Measurements from ENCODE around the gene SUCLA2. TPM values are rescaled to one million over a fixed set of nuclear protein-coding genes. Genes with fewer than 3 reads are reported as not detected.

SUCLA2 gene
- total and polyA plus RNA-seq, 4 donors: 14.9 to 44.3 (median 28.3) TPM

DNA sequence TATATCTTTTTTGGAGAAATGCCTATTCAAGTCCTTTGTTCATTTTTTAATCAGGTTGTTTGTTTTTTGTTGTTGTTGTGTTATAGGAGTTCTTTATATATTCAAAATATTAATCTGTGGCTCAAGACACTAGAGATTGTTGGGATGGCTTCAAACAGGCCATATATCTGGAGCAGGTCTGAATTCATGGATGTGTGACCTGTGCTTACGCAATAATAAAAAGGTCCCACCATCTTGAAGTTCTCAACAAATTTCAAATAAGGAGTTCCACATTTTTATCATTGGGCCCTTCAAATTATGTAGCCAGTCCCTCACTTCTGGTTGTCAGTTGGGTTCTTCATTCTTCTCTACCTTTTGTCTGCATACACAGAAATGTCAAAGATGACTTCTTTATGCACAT lies 18.7 kb upstream of the SUCLA2 start:
- Histone ChIP-seq H3K27me3 (ENCODE audit: control insufficient read depth in 3 of 3, insufficient read depth in 3 of 3, low read length in 2 of 3) (no peaks in the 10 kb centered on the region), H3K9ac (ENCODE audit: insufficient read depth in 1 of 2, low read length in 2 of 2) (no peak overlapping the region), H3K36me3 (ENCODE audit: control insufficient read depth in 4 of 4, insufficient read depth in 4 of 4, low read length in 4 of 4) (no peaks in the 10 kb centered on the region), H3K27ac (ENCODE audit: low read depth in 1 of 2, low read length in 1 of 2) (no peak overlapping the region), H3K9me3 (ENCODE audit: control insufficient read depth in 4 of 4, insufficient read depth in 3 of 4, low read length in 3 of 4) (no peaks in the 10 kb centered on the region), H3K4me3 (no peak overlapping the region), H3K4me1 (ENCODE audit: control insufficient read depth in 5 of 5, insufficient read depth in 5 of 5, low read length in 5 of 5) (no peaks in the 10 kb centered on the region)
- no peak for ATAC-seq (ENCODE audit: insufficient read depth, low FRiP score)
- DNase-seq: no peak
- WGBS, 2 donors: 0 to 100% methylated on average over 1 of the region's 1 CpG
- TF ChIP-seq, protein P1, sequence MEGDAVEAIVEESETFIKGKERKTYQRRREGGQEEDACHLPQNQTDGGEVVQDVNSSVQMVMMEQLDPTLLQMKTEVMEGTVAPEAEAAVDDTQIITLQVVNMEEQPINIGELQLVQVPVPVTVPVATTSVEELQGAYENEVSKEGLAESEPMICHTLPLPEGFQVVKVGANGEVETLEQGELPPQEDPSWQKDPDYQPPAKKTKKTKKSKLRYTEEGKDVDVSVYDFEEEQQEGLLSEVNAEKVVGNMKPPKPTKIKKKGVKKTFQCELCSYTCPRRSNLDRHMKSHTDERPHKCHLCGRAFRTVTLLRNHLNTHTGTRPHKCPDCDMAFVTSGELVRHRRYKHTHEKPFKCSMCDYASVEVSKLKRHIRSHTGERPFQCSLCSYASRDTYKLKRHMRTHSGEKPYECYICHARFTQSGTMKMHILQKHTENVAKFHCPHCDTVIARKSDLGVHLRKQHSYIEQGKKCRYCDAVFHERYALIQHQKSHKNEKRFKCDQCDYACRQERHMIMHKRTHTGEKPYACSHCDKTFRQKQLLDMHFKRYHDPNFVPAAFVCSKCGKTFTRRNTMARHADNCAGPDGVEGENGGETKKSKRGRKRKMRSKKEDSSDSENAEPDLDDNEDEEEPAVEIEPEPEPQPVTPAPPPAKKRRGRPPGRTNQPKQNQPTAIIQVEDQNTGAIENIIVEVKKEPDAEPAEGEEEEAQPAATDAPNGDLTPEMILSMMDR (IDR thresholded peaks at IDR 0.05; ENCODE audit: control extremely low read depth, extremely low read depth): no peak

DNA sequence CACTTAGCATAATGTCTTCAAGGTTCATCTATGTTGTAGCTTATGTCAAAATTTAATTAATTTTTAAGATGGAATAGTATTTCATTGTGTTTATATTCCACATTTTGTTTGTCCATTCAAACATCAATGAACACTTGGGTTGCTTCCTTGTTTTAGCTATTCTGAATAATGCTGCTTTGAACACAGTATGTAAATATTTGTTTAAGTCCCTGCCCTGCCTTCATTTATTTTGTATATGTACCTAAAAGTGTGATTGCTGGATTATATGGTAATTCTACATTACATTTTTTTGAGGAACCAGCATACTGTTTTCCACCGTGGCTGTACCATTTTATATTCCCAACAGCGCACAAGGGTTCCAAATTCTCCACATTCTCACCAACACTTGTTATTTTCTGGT lies 17.6 kb upstream of the SUCLA2 start:
- WGBS, 2 donors: 95 to 100% methylated on average over 2 of the region's 2 CpGs
- Histone ChIP-seq H3K4me1 (ENCODE audit: control insufficient read depth in 5 of 5, insufficient read depth in 5 of 5, low read length in 5 of 5) (no peaks in the 10 kb centered on the region), H3K36me3 (ENCODE audit: control insufficient read depth in 4 of 4, insufficient read depth in 4 of 4, low read length in 4 of 4) (no peaks in the 10 kb centered on the region), H3K27me3 (ENCODE audit: control insufficient read depth in 3 of 3, insufficient read depth in 3 of 3, low read length in 2 of 3) (no peaks in the 10 kb centered on the region), H3K27ac (ENCODE audit: low read depth in 1 of 2, low read length in 1 of 2) (no peak overlapping the region), H3K9me3 (ENCODE audit: control insufficient read depth in 4 of 4, insufficient read depth in 3 of 4, low read length in 3 of 4) (no peaks in the 10 kb centered on the region), H3K9ac (ENCODE audit: insufficient read depth in 1 of 2, low read length in 2 of 2) (no peak overlapping the region), H3K4me3 (no peak overlapping the region)
- ATAC-seq (ENCODE audit: insufficient read depth, low FRiP score) (no peak), DNase-seq (no peak)
- TF ChIP-seq, protein P1 (IDR thresholded peaks at IDR 0.05; ENCODE audit: control extremely low read depth, extremely low read depth): no peak

DNA sequence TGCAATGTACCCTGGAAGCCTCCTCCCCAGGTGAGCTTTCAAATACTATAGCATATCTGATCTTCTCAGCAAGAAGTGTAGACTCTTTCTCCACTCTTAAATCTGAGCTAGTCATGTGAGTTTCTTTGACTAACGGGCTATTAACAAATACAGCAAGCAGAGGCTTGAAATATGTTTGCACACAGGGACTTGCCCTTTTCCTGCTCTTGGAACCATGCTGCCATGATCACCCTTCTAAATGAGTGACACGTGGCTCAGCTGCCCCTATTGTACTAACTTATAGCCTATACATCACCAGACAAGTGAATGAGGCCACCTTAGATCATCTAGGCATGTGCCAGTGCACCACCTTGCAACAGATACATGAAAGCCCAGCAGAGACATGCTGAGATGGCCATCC lies 13.3 kb upstream of the SUCLA2 start:
- Histone ChIP-seq H3K4me3 (no peak overlapping the region), H3K27me3 (ENCODE audit: control insufficient read depth in 3 of 3, insufficient read depth in 3 of 3, low read length in 2 of 3) (no peaks in the 10 kb centered on the region), H3K4me1 (ENCODE audit: control insufficient read depth in 5 of 5, insufficient read depth in 5 of 5, low read length in 5 of 5) (no peaks in the 10 kb centered on the region), H3K9ac (ENCODE audit: insufficient read depth in 1 of 2, low read length in 2 of 2) (no peak overlapping the region), H3K36me3 (ENCODE audit: control insufficient read depth in 4 of 4, insufficient read depth in 4 of 4, low read length in 4 of 4) (peaks cover 0 to 6% (median 0%) of the 10 kb centered on the region in 4 donors), H3K27ac (ENCODE audit: low read depth in 1 of 2, low read length in 1 of 2) (no peak overlapping the region), H3K9me3 (ENCODE audit: control insufficient read depth in 4 of 4, insufficient read depth in 3 of 4, low read length in 3 of 4) (no peaks in the 10 kb centered on the region)
- ATAC-seq (ENCODE audit: insufficient read depth, low FRiP score): no peak
- WGBS, 2 donors: 77 to 100% methylated on average over 2 of the region's 2 CpGs
- TF ChIP-seq, protein P1 (IDR thresholded peaks at IDR 0.05; ENCODE audit: control extremely low read depth, extremely low read depth): no peak
- DNase-seq: no peak

DNA sequence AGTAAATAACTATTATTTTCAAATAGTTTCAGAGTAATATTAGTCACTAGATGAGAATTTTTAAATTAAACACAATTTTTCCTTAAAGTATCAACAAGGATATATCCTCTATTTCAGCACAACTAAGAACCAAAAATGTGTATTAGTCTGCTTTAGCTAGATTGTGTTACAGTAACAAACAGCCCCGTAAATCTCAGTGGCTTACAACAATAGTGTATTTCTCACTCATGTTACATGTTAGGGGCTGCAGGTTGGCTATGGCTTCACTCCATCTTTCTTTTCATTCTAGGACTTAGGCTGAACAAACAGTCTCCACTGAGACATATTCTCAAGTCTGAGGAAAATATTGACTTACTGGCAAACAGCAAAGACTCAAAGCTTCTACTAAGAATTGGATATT lies 11.6 kb upstream of the SUCLA2 start:
- H3K27me3 ChIP-seq (ENCODE audit: control insufficient read depth in 3 of 3, insufficient read depth in 3 of 3, low read length in 2 of 3): no peaks in the 10 kb centered on the region
- no peak overlapping the region for H3K4me3 ChIP-seq
- DNase-seq: no peak
- TF ChIP-seq, protein P1 (IDR thresholded peaks at IDR 0.05; ENCODE audit: control extremely low read depth, extremely low read depth): no peak
- H3K27ac ChIP-seq (ENCODE audit: low read depth in 1 of 2, low read length in 1 of 2): no peak overlapping the region
- H3K4me1 ChIP-seq (ENCODE audit: control insufficient read depth in 5 of 5, insufficient read depth in 5 of 5, low read length in 5 of 5): no peaks in the 10 kb centered on the region
- no peak overlapping the region for H3K9ac ChIP-seq (ENCODE audit: insufficient read depth in 1 of 2, low read length in 2 of 2)
- 94 to 100% methylated on average over 1 of the region's 1 CpG for WGBS, 2 donors
- no peaks in the 10 kb centered on the region for H3K9me3 ChIP-seq (ENCODE audit: control insufficient read depth in 4 of 4, insufficient read depth in 3 of 4, low read length in 3 of 4)
- peaks cover 0 to 6% (median 0%) of the 10 kb centered on the region in 4 donors for H3K36me3 ChIP-seq (ENCODE audit: control insufficient read depth in 4 of 4, insufficient read depth in 4 of 4, low read length in 4 of 4)
- ATAC-seq (ENCODE audit: insufficient read depth, low FRiP score): no peak

All from lung (tissue), 12 donors.